Right lobe of liver (tissue), 6 donors: ENCODE measurements around the gene PRSS56. TPM values are rescaled to one million over a fixed set of nuclear protein-coding genes. Genes with fewer than 3 reads are reported as not detected.

ENCODE experiments used
- ATAC-seq, 4 donors: fragments of 200-7000 bp; cut with Tn5 transposase; one replicate each; pipeline ENCODE4 v1.9.1; 2020; ENCODE audit warnings: mild to moderate bottlenecking in 4 of 4, moderate library complexity in 4 of 4
- DNase-seq, 3 donors: peaks; one replicate each; pipeline ENCODE4 v3.0.0-alpha.2; 2020
- H3K27ac ChIP-seq, 3 donors: fragments of 200-600 bp; one replicate each; pipeline ENCODE4 v1.8.0; 2022
- H3K27me3 ChIP-seq, 2 donors: fragments of 200-600 bp; one replicate each; pipeline ENCODE4 v1.8.0; 2022
- H3K36me3 ChIP-seq, 4 donors: fragments of 200-600 bp; sonication (generic) in 1 of 4; one replicate each; pipeline versions ENCODE4 v1.5.1 to v1.8.0; 2017 to 2022; ENCODE audit warnings: control low read depth in 1 of 4
- H3K4me1 ChIP-seq, 4 donors: fragments of 200-600 bp; sonication (generic) in 1 of 4; one replicate each; pipeline versions ENCODE4 v1.5.1 to v1.8.0; 2017 to 2022; ENCODE audit warnings: control low read depth in 1 of 4
- H3K4me3 ChIP-seq, 3 donors: fragments of 200-600 bp; one replicate each; pipeline ENCODE4 v1.8.0; 2022
- H3K9me3 ChIP-seq, 4 donors: fragments of 200-600 bp; sonication (generic) in 1 of 4; one replicate each; pipeline versions ENCODE4 v1.5.1 to v1.8.0; 2017 to 2022; ENCODE audit warnings: control low read depth in 1 of 4
- CTCF ChIP-seq, 4 donors: fragments of 200-600 bp in 3 of 4; fragments of 450-650 bp in 1 of 4; IDR thresholded peaks; one replicate each; pipeline versions ENCODE4 v1.5.1 to v1.8.0; 2016 to 2022; ENCODE audit warnings: antibody characterized with exemption in 4 of 4, mild to moderate bottlenecking in 2 of 4
- POLR2A ChIP-seq: fragments of 450-650 bp; IDR thresholded peaks from one replicate; pipeline ENCODE4 v1.6.1; 2017; ENCODE audit warnings: antibody characterized with exemption, mild to moderate bottlenecking
- WGBS: methylation state at CpG from one replicate; pipeline ENCODE4 v1.1.6; 2018; ENCODE audit warnings: low coverage, low lambda C conversion rate; ENCODE audit not compliant: insufficient coverage; ENCODE audit errors: missing lambda C conversion rate; 5-methylcytosine and 5-hydroxymethylcytosine counted together
- intact Hi-C, 2 donors: fragments of 100-400 bp; cut with DNase I; formaldehyde crosslinking; loops; one replicate each; pipeline versions ENCODE4 v1.11.2 to v1.14.1; 2022
- total RNA-seq, 6 experiments: library from RNA; depleted of rRNA in 2 of 6; stranded (reverse); fragments of >200 nt in 2 of 6; fragmentation: NEBNext Ultra II Directional in 3 of 6; extraction: Animal tissue kit (Norgen Biotek cat#: 25700) in 3 of 6; gene quantifications; one replicate each; pipeline versions ENCODE4 v1.1.0 to v1.2.4, GENCODE V29; 2016 to 2023
- donor health status: DM: no; HTN: yes; CAD: no.
- donor health status: DM: no; HTN: no; CAD: no.
- donor health status: DM: no; HTN: no; CAD: no.
- donor health status: DM: no; HTN: yes; CAD: no.
- donor health status: DM: no; HTN: yes; CAD: no.

Gene PRSS56
- total RNA-seq, 6 experiments from 2014 or later = 0.19 TPM; not detected in 5

- WGBS = 53% methylated on average over 2 of the region's 6 CpGs
- Histone ChIP-seq H3K36me3 (no peaks in the 10 kb centered on the region), H3K9me3 (no peaks in the 10 kb centered on the region), H3K27me3 (peaks cover 7 to 16% of the 10 kb centered on the region in 2 donors), H3K4me3 (no peak overlapping the region), H3K4me1 (peaks cover 0 to 11% (median 0%) of the 10 kb centered on the region in 4 donors), H3K27ac (no peak overlapping the region)
- ATAC-seq (no peak), DNase-seq (no peak)
- no peak for TF ChIP-seq CTCF (IDR thresholded peaks at IDR 0.05)
- TF ChIP-seq POLR2A = no peak
- intact Hi-C loops = loop anchor here in 1 of 2 donors (10.0 kb wide), 2 partner anchors 93 to 623 kb away; no protein-coding TSS in a partner anchor
Measured at GRCh38 chr2:232527905-232528470, 7.8 kb downstream of the PRSS56 start.

GRCh38 chr2:232528746-232529460 is 8.7 kb downstream of the PRSS56 start:
- intact Hi-C loops = loop anchor here in 1 of 2 donors (10.0 kb wide), 2 partner anchors 94 to 624 kb away; no protein-coding TSS in a partner anchor
- no peak overlapping the region for H3K27ac ChIP-seq
- H3K4me1 ChIP-seq = peaks cover 0 to 6% (median 0%) of the 10 kb centered on the region in 4 donors
- no peaks in the 10 kb centered on the region for H3K36me3 ChIP-seq
- DNase-seq (peak in 1 of 3 donors; percentile 27), ATAC-seq (no peak)
- peaks cover 4 to 7% of the 10 kb centered on the region in 2 donors for H3K27me3 ChIP-seq
- H3K9me3 ChIP-seq = no peaks in the 10 kb centered on the region
- no peak overlapping the region for H3K4me3 ChIP-seq
- TF ChIP-seq POLR2A (no peak), CTCF (IDR thresholded peaks at IDR 0.05) (no peak)
- WGBS = 72% methylated on average over 7 of the region's 11 CpGs

- H3K27me3 ChIP-seq = no peaks in the 10 kb centered on the region
- H3K4me3 ChIP-seq = no peak overlapping the region
- DNase-seq (peak in 2 of 3 donors; percentile 13 to 40), ATAC-seq (no peak)
- intact Hi-C loops = loop anchor here in 1 of 2 donors (10.0 kb wide), 2 partner anchors 95 to 625 kb away; no protein-coding TSS in a partner anchor
- no peak overlapping the region for H3K27ac ChIP-seq
- no peaks in the 10 kb centered on the region for H3K36me3 ChIP-seq
- H3K9me3 ChIP-seq = no peaks in the 10 kb centered on the region
- H3K4me1 ChIP-seq = peaks cover 0 to 3% (median 0%) of the 10 kb centered on the region in 4 donors
- 74% methylated on average over 9 of the region's 17 CpGs for WGBS
- TF ChIP-seq CTCF (IDR thresholded peaks at IDR 0.05) (no peak), POLR2A (no peak)
Measured at GRCh38 chr2:232529806-232530547, 9.8 kb downstream of the PRSS56 start.

GRCh38 chr2:232530626-232531260 is 10.6 kb downstream of the PRSS56 start:
- Histone ChIP-seq H3K27me3 (no peaks in the 10 kb centered on the region), H3K4me3 (no peak overlapping the region), H3K27ac (no peak overlapping the region), H3K9me3 (no peaks in the 10 kb centered on the region), H3K4me1 (peaks cover 0 to under 1% (median 0%) of the 10 kb centered on the region in 4 donors), H3K36me3 (no peaks in the 10 kb centered on the region)
- WGBS = 88% methylated on average over 4 of the region's 9 CpGs
- ATAC-seq (no peak), DNase-seq (peak in 2 of 3 donors; percentile 7 to 22)
- intact Hi-C loops = no loop called here
- TF ChIP-seq POLR2A (no peak), CTCF (IDR thresholded peaks at IDR 0.05) (no peak)
